Activated B cell treated with CpG ODN at 0.5 μM for 24 hours (primary cell): Measurements from ENCODE around the gene BMERB1. TPM values are rescaled to one million over a fixed set of nuclear protein-coding genes. Genes with fewer than 3 reads are reported as not detected.

Source experiments
- ATAC-seq: fragments of 200-7000 bp; cut with Tn5 transposase; one replicate; pipeline ENCODE4 v1.10.0; 2021; ENCODE audit warnings: low read depth, mild to moderate bottlenecking, moderate library complexity
- CTCF ChIA-PET: fragments of 350-600 bp; sonication (Branson Sonifier 250); formaldehyde crosslinking; loops from one replicate; lab custom pipeline; 2021; ENCODE audit warnings: antibody characterized with exemption; lab: Charles Lee
- POLR2A ChIA-PET: fragments of 350-600 bp; sonication (Branson Sonifier 250); formaldehyde crosslinking; loops from one replicate; lab custom pipeline; 2021; ENCODE audit warnings: antibody characterized with exemption; lab: Charles Lee
- DNase-seq: peaks from one replicate; pipeline ENCODE4 v3.0.0; 2022
- H3K27ac Mint-ChIP-seq: one replicate; pipeline ENCODE4 v1.8.0; 2020; ENCODE audit warnings: mixed read lengths
- H3K27me3 Mint-ChIP-seq: one replicate; pipeline ENCODE4 v1.8.0; 2021; ENCODE audit warnings: mixed read lengths
- H3K36me3 Mint-ChIP-seq: one replicate; pipeline ENCODE4 v1.8.0; 2021; ENCODE audit warnings: low read depth, mixed read lengths
- H3K4me1 Mint-ChIP-seq: one replicate; pipeline ENCODE4 v1.8.0; 2021; ENCODE audit warnings: mixed read lengths
- H3K4me3 Mint-ChIP-seq: one replicate; pipeline ENCODE4 v1.8.0; 2020; ENCODE audit warnings: mild to moderate bottlenecking, mixed read lengths
- H3K9me3 Mint-ChIP-seq: one replicate; pipeline ENCODE4 v1.8.0; 2020; ENCODE audit warnings: mixed read lengths
- intact Hi-C: fragments of 100-400 bp; cut with micrococcal nuclease; formaldehyde crosslinking; loops from one replicate; pipeline ENCODE4 v1.15.1; 2024
- total RNA-seq: library from RNA; stranded (reverse); gene quantifications from 2 replicates; pipeline ENCODE4 v1.2.3, GENCODE V29; 2022
- TF ChIP-seq, protein P1 (sequence below): fragments of 200-600 bp; IDR thresholded peaks from one replicate; pipeline ENCODE4 v1.8.0; 2022; ENCODE audit warnings: antibody characterized with exemption, mild to moderate bottlenecking

The BMERB1 gene
- total RNA-seq, 1 donor from 2014 or later = 7.1 TPM

DNA sequence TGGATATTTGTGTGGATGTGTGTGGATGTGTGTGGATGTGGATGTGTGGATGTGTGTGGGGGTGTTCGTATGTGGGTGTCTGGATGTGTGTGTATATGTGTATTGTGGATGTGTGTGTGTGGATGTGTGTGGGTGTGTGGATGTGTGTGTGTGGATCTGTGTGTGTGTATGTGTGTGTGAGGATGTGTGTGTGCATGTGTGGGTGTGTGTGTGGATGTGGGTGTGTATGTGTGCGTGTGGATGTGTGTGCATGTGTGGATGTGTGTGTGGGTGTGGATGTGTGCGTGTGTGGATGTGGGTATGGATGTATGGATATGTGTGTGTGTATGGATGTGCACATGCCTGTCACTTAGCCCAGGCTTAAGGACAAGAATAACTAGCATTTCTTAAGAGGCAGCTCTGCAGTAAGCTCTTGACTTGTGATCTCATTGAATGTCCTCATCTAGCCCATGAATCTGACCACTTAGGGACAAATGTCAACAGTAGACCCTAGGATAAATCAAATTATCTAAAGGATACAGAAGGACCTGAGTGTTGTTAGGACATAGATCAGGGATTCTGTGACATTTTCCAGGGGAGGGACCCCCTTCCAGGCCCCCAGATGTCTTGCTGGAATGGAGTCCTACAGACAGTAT, 83.5 kb downstream of the BMERB1 start:
- Mint-ChIP-seq H3K27me3 (no peaks in the 10 kb centered on the region), H3K4me1 (peaks cover 3% of the 10 kb centered on the region), H3K36me3 (no peaks in the 10 kb centered on the region), H3K9me3 (no peaks in the 10 kb centered on the region), H3K4me3 (no peak overlapping the region), H3K27ac (no peak overlapping the region)
- DNase-seq (no peak), ATAC-seq (no peak)
- POLR2A ChIA-PET = no interaction called here
- CTCF ChIA-PET = no interaction called here
- intact Hi-C loops = no loop called here
- TF ChIP-seq, protein P1, sequence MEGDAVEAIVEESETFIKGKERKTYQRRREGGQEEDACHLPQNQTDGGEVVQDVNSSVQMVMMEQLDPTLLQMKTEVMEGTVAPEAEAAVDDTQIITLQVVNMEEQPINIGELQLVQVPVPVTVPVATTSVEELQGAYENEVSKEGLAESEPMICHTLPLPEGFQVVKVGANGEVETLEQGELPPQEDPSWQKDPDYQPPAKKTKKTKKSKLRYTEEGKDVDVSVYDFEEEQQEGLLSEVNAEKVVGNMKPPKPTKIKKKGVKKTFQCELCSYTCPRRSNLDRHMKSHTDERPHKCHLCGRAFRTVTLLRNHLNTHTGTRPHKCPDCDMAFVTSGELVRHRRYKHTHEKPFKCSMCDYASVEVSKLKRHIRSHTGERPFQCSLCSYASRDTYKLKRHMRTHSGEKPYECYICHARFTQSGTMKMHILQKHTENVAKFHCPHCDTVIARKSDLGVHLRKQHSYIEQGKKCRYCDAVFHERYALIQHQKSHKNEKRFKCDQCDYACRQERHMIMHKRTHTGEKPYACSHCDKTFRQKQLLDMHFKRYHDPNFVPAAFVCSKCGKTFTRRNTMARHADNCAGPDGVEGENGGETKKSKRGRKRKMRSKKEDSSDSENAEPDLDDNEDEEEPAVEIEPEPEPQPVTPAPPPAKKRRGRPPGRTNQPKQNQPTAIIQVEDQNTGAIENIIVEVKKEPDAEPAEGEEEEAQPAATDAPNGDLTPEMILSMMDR = no peak

DNA sequence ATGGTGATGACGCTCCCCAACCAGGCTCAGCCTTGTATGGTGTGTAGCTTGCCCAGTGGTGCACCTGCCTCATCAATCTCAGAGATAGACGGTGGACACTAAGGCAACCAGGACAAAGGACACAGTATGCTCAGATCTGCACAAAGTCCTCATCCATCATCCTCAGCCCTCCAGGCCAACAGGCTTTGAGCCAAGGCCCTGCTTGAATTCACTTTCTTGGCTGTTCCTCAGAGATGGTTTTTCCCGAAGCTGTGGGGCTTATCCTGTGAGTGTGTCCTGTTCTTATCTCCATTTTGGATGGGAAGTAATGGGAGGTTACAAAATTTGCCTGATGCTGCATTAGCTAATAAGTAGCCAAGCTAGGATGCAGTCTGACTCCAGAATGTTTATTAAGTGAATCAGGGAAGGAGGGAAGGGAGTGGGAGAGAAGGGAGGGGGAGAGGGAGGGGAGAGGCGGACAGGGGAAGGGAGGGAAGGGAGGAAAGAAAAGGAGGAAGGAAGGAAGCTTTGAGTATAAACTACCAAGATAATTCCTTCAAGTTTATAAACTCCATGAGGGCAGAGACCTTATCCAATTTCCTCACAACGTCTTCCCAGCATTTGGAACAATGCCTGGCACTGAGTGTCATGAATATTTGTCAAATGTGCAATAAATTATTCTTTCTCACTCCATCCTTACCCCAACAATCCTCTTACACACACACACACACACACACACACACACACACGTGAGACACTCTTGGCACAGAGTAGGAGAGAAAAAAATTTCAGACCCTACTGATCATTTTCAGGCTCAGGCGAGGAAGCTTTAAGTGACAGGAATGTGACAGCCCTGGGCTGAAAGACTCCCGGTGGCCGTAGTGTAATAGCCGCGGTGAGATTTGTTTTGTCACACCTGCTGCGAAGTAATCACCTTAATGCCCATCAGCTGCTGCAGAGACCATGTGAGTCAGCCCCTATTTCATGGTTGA, 84.3 kb downstream of the BMERB1 start:
- H3K36me3 Mint-ChIP-seq = no peaks in the 10 kb centered on the region
- H3K9me3 Mint-ChIP-seq = no peaks in the 10 kb centered on the region
- no peak overlapping the region for H3K27ac Mint-ChIP-seq
- H3K27me3 Mint-ChIP-seq = no peaks in the 10 kb centered on the region
- POLR2A ChIA-PET = no interaction called here
- TF ChIP-seq, protein P1 = no peak
- intact Hi-C loops = no loop called here
- ATAC-seq (no peak), DNase-seq (no peak)
- CTCF ChIA-PET = interaction anchor here (1.0 kb wide), 1 partner anchor 186 kb away, joined by 3 read pairs; no protein-coding TSS in a partner anchor
- H3K4me3 Mint-ChIP-seq = no peak overlapping the region
- peaks cover 10% of the 10 kb centered on the region for H3K4me1 Mint-ChIP-seq

DNA sequence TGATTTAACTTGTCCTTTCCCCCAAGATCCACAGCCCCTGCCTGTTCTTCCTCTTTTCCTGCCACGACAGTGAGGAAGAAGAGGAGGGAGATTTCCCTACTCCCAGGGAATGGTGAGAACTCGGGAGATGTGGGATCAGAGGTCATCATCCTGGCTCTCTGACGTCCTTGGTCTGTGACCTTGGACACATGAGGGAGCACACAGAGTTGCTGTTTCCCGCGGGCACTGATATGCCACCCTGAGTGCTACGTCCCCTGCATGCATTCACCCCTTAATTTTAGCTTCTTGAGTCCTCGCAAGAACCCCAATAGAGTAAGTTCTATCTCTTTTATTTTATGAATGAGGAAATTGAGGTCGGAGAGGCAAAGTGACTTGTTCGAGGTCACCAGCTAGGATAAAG, 85.4 kb downstream of the BMERB1 start:
- DNase-seq (no peak), ATAC-seq (no peak)
- Mint-ChIP-seq H3K4me1 (peaks cover 10% of the 10 kb centered on the region), H3K36me3 (no peaks in the 10 kb centered on the region), H3K27me3 (no peaks in the 10 kb centered on the region), H3K4me3 (no peak overlapping the region), H3K27ac (no peak overlapping the region), H3K9me3 (no peaks in the 10 kb centered on the region)
- intact Hi-C loops = no loop called here
- POLR2A ChIA-PET = interaction anchor here (0.5 kb wide), 1 partner anchor 84 kb away, joined by 4 read pairs; no protein-coding TSS in a partner anchor
- TF ChIP-seq, protein P1 = no peak
- CTCF ChIA-PET = interaction anchor here (1.0 kb wide), 1 partner anchor 185 kb away, joined by 3 read pairs; no protein-coding TSS in a partner anchor

DNA sequence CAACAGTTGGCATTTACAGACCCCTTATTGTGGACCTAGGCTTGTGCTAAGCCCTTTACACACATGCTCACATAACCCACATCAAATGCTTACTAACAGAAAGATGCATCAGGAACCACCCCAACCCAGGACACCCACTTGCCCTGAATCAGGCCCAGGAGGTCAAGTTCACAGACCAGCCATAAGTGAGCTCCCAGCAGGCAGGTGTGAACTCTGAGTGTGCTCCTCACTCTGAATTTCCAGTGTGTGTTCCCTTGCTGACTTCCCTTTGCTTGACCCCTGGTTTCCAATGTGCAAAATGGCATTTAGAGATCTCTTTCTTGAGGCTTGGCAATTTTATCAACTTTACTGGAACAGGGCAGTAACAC, 87.0 kb downstream of the BMERB1 start:
- no peak overlapping the region for H3K4me3 Mint-ChIP-seq
- ChIA-PET POLR2A (no interaction called here), CTCF (no interaction called here)
- no peaks in the 10 kb centered on the region for H3K27me3 Mint-ChIP-seq
- intact Hi-C loops = no loop called here
- DNase-seq (no peak), ATAC-seq (no peak)
- TF ChIP-seq, protein P1 = no peak
- no peaks in the 10 kb centered on the region for H3K9me3 Mint-ChIP-seq
- peaks cover 10% of the 10 kb centered on the region for H3K4me1 Mint-ChIP-seq
- H3K36me3 Mint-ChIP-seq = no peaks in the 10 kb centered on the region
- H3K27ac Mint-ChIP-seq = no peak overlapping the region
